ENCODE measurements around the gene ZNF341.
"Not testable (repeated sequence)": the region's sequence is repeated elsewhere in the genome, so short reads cannot be mapped to it uniquely, and the experiment has no call there.

ZNF341 gene

GRCh38 chr20:33790566-33790965 is 58.8 kb downstream of the ZNF341 start:
- in situ Hi-C loops (cut with MboI; ENCODE audit: low sequenced_read_pairs, unreplicated experiment): no loop called here
- TF ChIP-seq, protein P1, sequence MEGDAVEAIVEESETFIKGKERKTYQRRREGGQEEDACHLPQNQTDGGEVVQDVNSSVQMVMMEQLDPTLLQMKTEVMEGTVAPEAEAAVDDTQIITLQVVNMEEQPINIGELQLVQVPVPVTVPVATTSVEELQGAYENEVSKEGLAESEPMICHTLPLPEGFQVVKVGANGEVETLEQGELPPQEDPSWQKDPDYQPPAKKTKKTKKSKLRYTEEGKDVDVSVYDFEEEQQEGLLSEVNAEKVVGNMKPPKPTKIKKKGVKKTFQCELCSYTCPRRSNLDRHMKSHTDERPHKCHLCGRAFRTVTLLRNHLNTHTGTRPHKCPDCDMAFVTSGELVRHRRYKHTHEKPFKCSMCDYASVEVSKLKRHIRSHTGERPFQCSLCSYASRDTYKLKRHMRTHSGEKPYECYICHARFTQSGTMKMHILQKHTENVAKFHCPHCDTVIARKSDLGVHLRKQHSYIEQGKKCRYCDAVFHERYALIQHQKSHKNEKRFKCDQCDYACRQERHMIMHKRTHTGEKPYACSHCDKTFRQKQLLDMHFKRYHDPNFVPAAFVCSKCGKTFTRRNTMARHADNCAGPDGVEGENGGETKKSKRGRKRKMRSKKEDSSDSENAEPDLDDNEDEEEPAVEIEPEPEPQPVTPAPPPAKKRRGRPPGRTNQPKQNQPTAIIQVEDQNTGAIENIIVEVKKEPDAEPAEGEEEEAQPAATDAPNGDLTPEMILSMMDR (IDR thresholded peaks at IDR 0.05; ENCODE audit: borderline replicate concordance, control extremely low read depth, extremely low read depth, insufficient read depth, missing control alignments): no peak
- no peak for DNase-seq (ENCODE audit: low spot score)

- TF ChIP-seq, protein P1 (IDR thresholded peaks at IDR 0.05; ENCODE audit: borderline replicate concordance, control extremely low read depth, extremely low read depth, insufficient read depth, missing control alignments): no peak
- in situ Hi-C loops (cut with MboI; ENCODE audit: low sequenced_read_pairs, unreplicated experiment): no loop called here
- no peak for DNase-seq (ENCODE audit: low spot score)
Measured at GRCh38 chr20:33791021-33791420, 59.2 kb downstream of the ZNF341 start.

GRCh38 chr20:33791540-33791939 is 59.7 kb downstream of the ZNF341 start:
- in situ Hi-C loops (cut with MboI; ENCODE audit: low sequenced_read_pairs, unreplicated experiment): no loop called here
- no peak for DNase-seq (ENCODE audit: low spot score)
- TF ChIP-seq, protein P1 (IDR thresholded peaks at IDR 0.05; ENCODE audit: borderline replicate concordance, control extremely low read depth, extremely low read depth, insufficient read depth, missing control alignments): no peak

- in situ Hi-C loops (cut with MboI; ENCODE audit: low sequenced_read_pairs, unreplicated experiment): no loop called here
- DNase-seq (ENCODE audit: low spot score): peak; percentile 75
Measured at GRCh38 chr20:33791959-33792597, 60.3 kb downstream of the ZNF341 start.

GRCh38 chr20:33792598-33792989 is 60.8 kb downstream of the ZNF341 start:
- in situ Hi-C loops (cut with MboI; ENCODE audit: low sequenced_read_pairs, unreplicated experiment); DNase-seq (ENCODE audit: low spot score): not testable (repeated sequence)

More at GRCh38 chr20:33791959-33792597, 60.3 kb downstream of the ZNF341 start:
- TF ChIP-seq, protein P1 (IDR thresholded peaks at IDR 0.05; ENCODE audit: borderline replicate concordance, control extremely low read depth, extremely low read depth, insufficient read depth, missing control alignments): peak; percentile 81

- in situ Hi-C loops (cut with MboI; ENCODE audit: low sequenced_read_pairs, unreplicated experiment): no loop called here
- no peak for DNase-seq (ENCODE audit: low spot score)
- TF ChIP-seq, protein P1 (IDR thresholded peaks at IDR 0.05; ENCODE audit: borderline replicate concordance, control extremely low read depth, extremely low read depth, insufficient read depth, missing control alignments): no peak
Measured at GRCh38 chr20:33793011-33793931, 61.5 kb downstream of the ZNF341 start.
